Erythroblast (primary cell): ENCODE data around the gene ZBTB24.

Source experiments
- DNase-seq, 2 experiments: peaks; one replicate each; lab custom pipeline; 2025; lab: John Stamatoyannopoulos, UW
- GATA1 ChIP-seq: IDR thresholded peaks from 2 replicates; pipeline ENCODE4 v1.6.1; 2011; ENCODE audit warnings: low read depth, mild to moderate bottlenecking, control low read depth, low read length, moderate library complexity
- POLR2A ChIP-seq: IDR thresholded peaks from 2 replicates; pipeline ENCODE4 v1.6.1; 2011; ENCODE audit warnings: mild to moderate bottlenecking, low read length

ZBTB24 gene

GRCh38 chr6:109417646-109418045 is 65.4 kb downstream of the ZBTB24 start:
- TF ChIP-seq GATA1 (no peak), POLR2A (no peak)

More at GRCh38 chr6:109417646-109418045, 65.4 kb downstream of the ZBTB24 start:
- DNase-seq: no peak
